ENCODE results near the gene DTYMK.

DTYMK gene

GRCh38 chr2:241686650-241687425 lies at the start of gene DTYMK:
TSS of gene DTYMK (minus strand) at chr2:241686815. CDS start at chr2:241686783, 32 bp downstream.
- DNase-seq (ENCODE audit: low spot score) = peak; percentile 96

- DNase-seq (ENCODE audit: low spot score) = no peak
Measured at GRCh38 chr2:241736111-241736510, 49.5 kb upstream of the DTYMK start.

GRCh38 chr2:241734467-241735208 lies 48.0 kb upstream of the DTYMK start, which contains the start of gene D2HGDH:
TSS of gene D2HGDH (plus strand) at chr2:241734630. CDS start at chr2:241735225, 595 bp downstream.
- peak; percentile 91 for DNase-seq (ENCODE audit: low spot score)

GRCh38 chr2:241734208-241734466 lies 47.5 kb upstream of the DTYMK start:
- no peak for DNase-seq (ENCODE audit: low spot score)

GRCh38 chr2:241733391-241734207 lies 47.0 kb upstream of the DTYMK start:
- DNase-seq (ENCODE audit: low spot score) = no peak

GRCh38 chr2:241732513-241733186 lies 46.0 kb upstream of the DTYMK start:
- DNase-seq (ENCODE audit: low spot score) = peak; percentile 57

GRCh38 chr2:241730671-241731293 lies 44.2 kb upstream of the DTYMK start:
- no peak for DNase-seq (ENCODE audit: low spot score)

- DNase-seq (ENCODE audit: low spot score) = no peak
Measured at GRCh38 chr2:241729868-241730267, 43.3 kb upstream of the DTYMK start.

- DNase-seq (ENCODE audit: low spot score) = no peak
Measured at GRCh38 chr2:241728627-241729026, 42.0 kb upstream of the DTYMK start.

- DNase-seq (ENCODE audit: low spot score) = no peak
Measured at GRCh38 chr2:241728000-241728399, 41.4 kb upstream of the DTYMK start.

- DNase-seq (ENCODE audit: low spot score) = no peak
Measured at GRCh38 chr2:241726459-241726858, 39.8 kb upstream of the DTYMK start.

- no peak for DNase-seq (ENCODE audit: low spot score)
Measured at GRCh38 chr2:241724975-241725870, 38.6 kb upstream of the DTYMK start.

- DNase-seq (ENCODE audit: low spot score) = peak; percentile 28
Measured at GRCh38 chr2:241724259-241724974, 37.8 kb upstream of the DTYMK start.

- no peak for DNase-seq (ENCODE audit: low spot score)
Measured at GRCh38 chr2:241722896-241723454, 36.4 kb upstream of the DTYMK start.

- DNase-seq (ENCODE audit: low spot score) = no peak
Measured at GRCh38 chr2:241721852-241722251, 35.2 kb upstream of the DTYMK start.

GRCh38 chr2:241720560-241720959 lies 33.9 kb upstream of the DTYMK start:
- no peak for DNase-seq (ENCODE audit: low spot score)

- no peak for DNase-seq (ENCODE audit: low spot score)
Measured at GRCh38 chr2:241720099-241720498, 33.5 kb upstream of the DTYMK start.

- DNase-seq (ENCODE audit: low spot score) = no peak
Measured at GRCh38 chr2:241719093-241719492, 32.5 kb upstream of the DTYMK start.

- no peak for DNase-seq (ENCODE audit: low spot score)
Measured at GRCh38 chr2:241708879-241709278, 22.3 kb upstream of the DTYMK start.

- no peak for DNase-seq (ENCODE audit: low spot score)
Measured at GRCh38 chr2:241706537-241706936, 19.9 kb upstream of the DTYMK start.

Measured in CD4-positive, alpha-beta T cell treated with Interleukin-15 for 4 hours (primary cell).